AG04450 (cell line): ENCODE data around the gene DHX30. TPM values are rescaled to one million over a fixed set of nuclear protein-coding genes. Genes with fewer than 3 reads are reported as not detected.

Experiments used
- CTCF ChIA-PET: fragments of 300-600, 350-600 bp; formaldehyde crosslinking; extraction: SDS; loops from one replicate; lab custom pipeline; 2022; ENCODE audit warnings: antibody characterized with exemption, inconsistent platforms; lab: Charles Lee
- POLR2A ChIA-PET: fragments of 350-600 bp; formaldehyde crosslinking; extraction: SDS; loops from one replicate; lab custom pipeline; 2021; ENCODE audit warnings: antibody characterized with exemption, inconsistent platforms; lab: Yijun Ruan, JAX
- DNase-seq: peaks from one replicate; pipeline ENCODE4 v3.0.0-alpha.2; 2011; ENCODE audit warnings: low read depth, low spot score
- H3K27ac ChIP-seq: one replicate; pipeline ENCODE4 v1.5.1; 2012; ENCODE audit warnings: low read depth, low read length, control low read depth
- H3K27me3 ChIP-seq: one replicate; pipeline ENCODE4 v1.6.0; 2012; ENCODE audit warnings: low read length; ENCODE audit not compliant: control insufficient read depth, insufficient read depth
- H3K4me3 ChIP-seq: 2 replicates; pipeline ENCODE4 v1.5.1; 2011; ENCODE audit warnings: mild to moderate bottlenecking, low read depth, low read length, control low read depth
- H3K9me3 ChIP-seq: 2 replicates; pipeline ENCODE4 v1.5.1; 2012; ENCODE audit warnings: low read length; ENCODE audit not compliant: control insufficient read depth, insufficient read depth
- polyA plus RNA-seq: library from polyadenylated mRNA; depleted of rRNA; stranded (reverse); fragments of >200 nt; gene quantifications from 2 replicates; pipeline ENCODE4 v1.2.3, GENCODE V29; 2011
- TF ChIP-seq, protein P1 (sequence below): IDR thresholded peaks from 2 replicates; pipeline ENCODE4 v1.5.1; 2011; ENCODE audit warnings: low read depth, low read length, control low read depth, inconsistent platforms

Gene DHX30
- polyA plus RNA-seq, 1 experiment: 30.7 TPM

DNA sequence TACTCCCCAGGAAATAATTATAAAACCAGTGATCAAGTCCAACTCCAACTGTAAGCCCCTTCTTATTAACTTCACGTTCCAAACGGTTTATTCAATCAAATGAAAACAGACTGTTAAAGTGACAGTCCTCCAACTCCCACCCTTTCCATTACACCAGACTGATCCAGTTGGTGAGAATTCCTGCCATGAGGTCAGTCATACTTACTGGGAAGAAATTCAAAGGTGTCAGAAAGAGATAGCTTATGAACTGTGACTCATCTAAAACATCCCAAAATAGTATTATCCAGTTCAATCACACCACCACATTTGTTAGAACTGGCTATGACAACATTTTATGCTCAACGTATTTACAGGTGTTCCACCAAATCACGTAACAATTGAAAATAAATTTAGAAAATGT is 40.7 kb upstream of the DHX30 start:
- no peaks in the 10 kb centered on the region for H3K9me3 ChIP-seq
- ChIA-PET CTCF (no interaction called here), POLR2A (no interaction called here)
- DNase-seq: no peak
- H3K27me3 ChIP-seq: no peaks in the 10 kb centered on the region
- H3K27ac ChIP-seq: no peak overlapping the region
- no peak overlapping the region for H3K4me3 ChIP-seq
- TF ChIP-seq, protein P1, sequence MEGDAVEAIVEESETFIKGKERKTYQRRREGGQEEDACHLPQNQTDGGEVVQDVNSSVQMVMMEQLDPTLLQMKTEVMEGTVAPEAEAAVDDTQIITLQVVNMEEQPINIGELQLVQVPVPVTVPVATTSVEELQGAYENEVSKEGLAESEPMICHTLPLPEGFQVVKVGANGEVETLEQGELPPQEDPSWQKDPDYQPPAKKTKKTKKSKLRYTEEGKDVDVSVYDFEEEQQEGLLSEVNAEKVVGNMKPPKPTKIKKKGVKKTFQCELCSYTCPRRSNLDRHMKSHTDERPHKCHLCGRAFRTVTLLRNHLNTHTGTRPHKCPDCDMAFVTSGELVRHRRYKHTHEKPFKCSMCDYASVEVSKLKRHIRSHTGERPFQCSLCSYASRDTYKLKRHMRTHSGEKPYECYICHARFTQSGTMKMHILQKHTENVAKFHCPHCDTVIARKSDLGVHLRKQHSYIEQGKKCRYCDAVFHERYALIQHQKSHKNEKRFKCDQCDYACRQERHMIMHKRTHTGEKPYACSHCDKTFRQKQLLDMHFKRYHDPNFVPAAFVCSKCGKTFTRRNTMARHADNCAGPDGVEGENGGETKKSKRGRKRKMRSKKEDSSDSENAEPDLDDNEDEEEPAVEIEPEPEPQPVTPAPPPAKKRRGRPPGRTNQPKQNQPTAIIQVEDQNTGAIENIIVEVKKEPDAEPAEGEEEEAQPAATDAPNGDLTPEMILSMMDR: no peak

DNA sequence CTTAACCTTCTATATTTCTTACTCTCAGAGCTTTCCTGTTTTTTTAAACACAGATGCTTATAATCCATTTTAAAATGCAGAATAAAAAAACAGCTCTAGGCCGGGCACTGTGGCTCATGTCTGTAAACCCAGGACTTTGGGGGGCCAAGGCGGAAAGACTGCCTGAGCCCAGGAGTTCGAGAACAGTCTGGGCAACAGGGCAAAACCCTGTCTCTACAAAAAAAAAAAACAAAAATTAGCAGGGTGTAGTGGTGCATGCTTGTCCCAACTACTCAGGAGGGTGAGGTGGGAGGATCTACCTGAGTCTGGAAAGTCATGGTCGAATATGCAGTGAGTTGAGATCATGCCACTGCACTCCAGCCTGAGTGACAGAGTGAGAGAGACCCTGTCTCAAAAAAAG is 36.8 kb upstream of the DHX30 start:
- TF ChIP-seq, protein P1: no peak
- ChIA-PET CTCF (no interaction called here), POLR2A (interaction anchor here (0.7 to 0.8 kb wide), 2 partner anchors 15 to 271 kb away, joined by 3 read pairs; partner anchors contain the start of gene SMARCC1)
- H3K27me3 ChIP-seq: no peaks in the 10 kb centered on the region
- no peak for DNase-seq
- no peak overlapping the region for H3K27ac ChIP-seq
- H3K9me3 ChIP-seq: no peaks in the 10 kb centered on the region
- no peak overlapping the region for H3K4me3 ChIP-seq

DNA sequence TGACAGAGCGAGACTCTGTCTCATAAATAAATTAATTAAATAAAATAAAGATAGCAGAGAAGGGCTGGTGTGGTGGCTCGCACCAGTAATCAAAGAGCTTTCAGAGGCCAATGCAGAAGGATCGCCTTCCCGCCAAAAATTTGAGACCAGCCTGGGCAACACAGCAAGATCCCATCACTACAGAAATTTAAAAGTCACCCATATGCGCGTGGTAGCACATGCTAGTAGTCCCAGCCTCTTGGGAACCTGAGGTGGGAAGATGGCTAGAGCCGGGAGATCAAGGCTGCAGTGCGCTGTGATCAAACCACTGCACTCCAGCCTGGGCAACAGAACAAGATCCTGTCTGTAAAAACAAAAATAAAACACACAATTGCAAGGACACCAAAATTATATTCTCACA is 30.9 kb upstream of the DHX30 start:
- POLR2A ChIA-PET: no interaction called here
- H3K27me3 ChIP-seq: no peaks in the 10 kb centered on the region
- H3K9me3 ChIP-seq: no peaks in the 10 kb centered on the region
- TF ChIP-seq, protein P1: no peak
- no peak overlapping the region for H3K4me3 ChIP-seq
- DNase-seq: no peak
- no peak overlapping the region for H3K27ac ChIP-seq
- CTCF ChIA-PET: interaction anchor here (1.2 kb wide), 1 partner anchor 17 kb away, joined by 6 read pairs; no protein-coding TSS in a partner anchor

DNA sequence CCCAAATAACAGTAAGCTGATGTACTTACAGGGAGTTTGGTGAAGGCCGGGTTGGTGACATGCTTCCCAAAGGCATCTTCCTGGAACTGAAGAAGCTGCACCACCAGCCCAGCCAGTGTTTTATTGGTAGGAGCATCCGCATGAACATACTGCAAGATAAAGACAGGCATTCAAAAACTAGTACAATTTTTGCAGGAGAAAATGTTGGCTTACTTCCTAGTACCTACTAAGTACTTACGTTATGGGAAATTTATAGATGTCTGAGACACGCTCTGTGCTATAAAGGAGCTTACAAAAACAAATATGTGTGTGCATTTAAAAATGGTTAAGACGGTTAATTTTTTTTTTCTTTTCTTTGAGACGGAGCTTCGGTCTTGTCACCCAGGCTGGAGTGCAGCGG is 30.1 kb upstream of the DHX30 start:
- ChIA-PET POLR2A (interaction anchor here (0.7 kb wide), 1 partner anchor 42 kb away, joined by 3 read pairs; no protein-coding TSS in a partner anchor), CTCF (interaction anchor here (1.2 kb wide), 1 partner anchor 16 kb away, joined by 6 read pairs; no protein-coding TSS in a partner anchor)
- H3K27ac ChIP-seq: no peak overlapping the region
- no peak overlapping the region for H3K4me3 ChIP-seq
- DNase-seq: no peak
- TF ChIP-seq, protein P1: no peak
- no peaks in the 10 kb centered on the region for H3K27me3 ChIP-seq
- H3K9me3 ChIP-seq: no peaks in the 10 kb centered on the region

DNA sequence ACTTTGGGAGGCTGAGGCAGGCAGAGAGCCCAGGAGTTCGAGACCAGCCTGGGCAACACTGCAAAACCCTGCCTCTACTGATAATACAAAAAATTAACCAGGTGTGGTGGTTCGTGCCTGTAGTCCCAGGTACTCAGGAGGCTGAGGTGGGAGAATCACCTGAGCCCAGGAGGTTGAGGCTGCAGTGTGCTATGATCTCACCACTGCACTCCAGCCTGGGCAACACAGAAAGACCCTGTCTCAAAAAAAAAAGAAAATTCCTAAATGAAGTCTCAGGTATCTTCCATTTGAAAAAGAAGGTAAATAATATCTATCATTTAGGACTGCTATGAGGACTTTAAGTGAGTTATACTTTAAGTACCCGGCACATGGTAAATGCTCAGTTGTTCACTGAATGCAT is 24.2 kb upstream of the DHX30 start:
- ChIA-PET POLR2A (no interaction called here), CTCF (no interaction called here)
- Histone ChIP-seq H3K4me3 (no peak overlapping the region; the same call in 1 of the 2 replicates), H3K9me3 (no peaks in the 10 kb centered on the region; the same call in 1 of the 2 replicates), H3K27me3 (no peaks in the 10 kb centered on the region), H3K27ac (no peak overlapping the region)
- DNase-seq: no peak
- TF ChIP-seq, protein P1: no peak
